ENCODE results near the gene KATNIP.

DNA sequence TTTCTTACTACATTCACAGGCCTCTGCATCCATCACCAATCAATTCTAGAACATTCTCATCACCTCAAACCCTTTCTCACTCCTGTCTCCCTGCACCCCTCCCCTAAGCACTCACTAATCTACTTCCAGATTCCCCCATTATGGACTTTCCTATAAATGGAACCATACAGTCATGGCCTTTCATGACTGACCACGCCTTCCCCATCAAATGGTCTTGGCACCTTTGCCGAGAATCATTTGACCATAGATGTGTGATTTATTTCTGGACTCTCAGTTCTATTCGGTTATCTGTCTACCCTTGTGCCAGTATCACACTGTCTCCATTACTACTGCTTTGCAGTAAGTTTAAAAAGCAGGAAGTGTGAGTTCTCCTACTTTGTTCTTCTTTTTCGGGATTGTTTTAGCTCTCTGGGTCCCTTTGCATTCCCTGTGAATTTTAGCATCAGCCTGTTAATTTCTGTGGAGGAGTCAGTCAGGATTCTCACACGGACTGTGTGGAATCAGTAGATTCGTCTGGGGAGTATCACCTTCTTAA is 27.7 kb upstream of the KATNIP start:
- TF ChIP-seq HCFC1 (IDR thresholded peaks at IDR 0.05; ENCODE audit: low read depth, low read length) = no peak
- TF ChIP-seq CHD2 (IDR thresholded peaks at IDR 0.05; ENCODE audit: low read depth, low read length) = no peak
- TF ChIP-seq TCF7 (IDR thresholded peaks at IDR 0.05; ENCODE audit: low read depth) = no peak
- no peak for TF ChIP-seq TIGD3 (CRISPR knock-in tag; IDR thresholded peaks at IDR 0.05; ENCODE audit: borderline replicate concordance)
- no peak for TF ChIP-seq CREB1 (IDR thresholded peaks at IDR 0.05)
- no peak for TF ChIP-seq CREB1 (CRISPR knock-in tag; IDR thresholded peaks at IDR 0.05)

Data from HepG2 (cell line).